Measurements from ENCODE around the gene VKORC1L1. TPM values are rescaled to one million over a fixed set of nuclear protein-coding genes. Genes with fewer than 3 reads are reported as not detected.

Gene VKORC1L1
- total and polyA plus RNA-seq, 9 of the 15 experiments (the other 6 are each of a cell fraction or from before 2014, with no cell fraction given), result 6.8 to 36.5 (median 19.3) TPM

- TF ChIP-seq CREB5 (CRISPR knock-in tag; IDR thresholded peaks at IDR 0.05) (no peak), ZNF217 (CRISPR knock-in tag; IDR thresholded peaks at IDR 0.05) (no peak), HMGN3 (IDR thresholded peaks at IDR 0.05; ENCODE audit: borderline replicate concordance, extremely low read depth, insufficient read length, low read depth, low read length) (peak; percentile 89), RBM34 (IDR thresholded peaks at IDR 0.05; ENCODE audit: borderline replicate concordance, insufficient read depth, low read length) (no peak), ZKSCAN1 (IDR thresholded peaks at IDR 0.05; ENCODE audit: low read depth, low read length) (no peak; the same call in 1 of the 2 replicates), ZNF133 (CRISPR knock-in tag; IDR thresholded peaks at IDR 0.05) (no peak), POLR2B (IDR thresholded peaks at IDR 0.05; ENCODE audit: low read depth, partially characterized antibody) (peak; percentile 77), HMG20B (CRISPR knock-in tag; IDR thresholded peaks at IDR 0.05) (no peak), CHD2 (IDR thresholded peaks at IDR 0.05; ENCODE audit: low read depth, low read length) (0 out of 2 replicates have a peak, but pooled peaks have one; percentile 11), MXI1 (IDR thresholded peaks at IDR 0.05; ENCODE audit: low read depth, low read length) (peak; percentile 69; the same call in 1 of the 2 replicates), ZNF253 (CRISPR knock-in tag; conservative IDR thresholded peaks at IDR 0.05) (no peak), TAF1 (IDR thresholded peaks at IDR 0.05; ENCODE audit: control insufficient read depth, extremely low read depth, insufficient read depth, low read length, severe bottlenecking) (peak; percentile 94), ZNF274 (IDR thresholded peaks at IDR 0.05; ENCODE audit: borderline replicate concordance, low read depth, low read length) (no peak), ZNF445 (CRISPR knock-in tag; IDR thresholded peaks at IDR 0.05; ENCODE audit: low read depth) (peak; percentile 49; the same call in 1 of the 2 replicates), THAP12 (CRISPR knock-in tag; IDR thresholded peaks at IDR 0.05) (peak; percentile 90), ZNF212 (CRISPR knock-in tag; IDR thresholded peaks at IDR 0.05) (no peak), MYNN (IDR thresholded peaks at IDR 0.05) (peak; percentile 35; the same call in 1 of the 2 replicates), MYNN (CRISPR knock-in tag; IDR thresholded peaks at IDR 0.05) (no peak), ZNF436 (CRISPR knock-in tag; IDR thresholded peaks at IDR 0.05) (no peak), SMARCA5 (IDR thresholded peaks at IDR 0.05) (no peak), RFX7 (CRISPR knock-in tag; IDR thresholded peaks at IDR 0.05) (no peak), TFAP4 (CRISPR knock-in tag; IDR thresholded peaks at IDR 0.05; ENCODE audit: borderline replicate concordance) (peak; percentile 93), PHB2 (IDR thresholded peaks at IDR 0.05; ENCODE audit: low read depth) (no peak), ZFP36 (IDR thresholded peaks at IDR 0.05; ENCODE audit: low read depth, low read length, partially characterized antibody) (no peak)
Measured at GRCh38 chr7:65981965-65982792, 109.3 kb downstream of the VKORC1L1 start, which contains the start of gene GUSB (continued).
